ENCODE data around the gene BRSK2. TPM values are rescaled to one million over a fixed set of nuclear protein-coding genes. Genes with fewer than 3 reads are reported as not detected.

Gene BRSK2
- total RNA-seq, 1 experiment from 2014 or later = 0.76 TPM

DNA sequence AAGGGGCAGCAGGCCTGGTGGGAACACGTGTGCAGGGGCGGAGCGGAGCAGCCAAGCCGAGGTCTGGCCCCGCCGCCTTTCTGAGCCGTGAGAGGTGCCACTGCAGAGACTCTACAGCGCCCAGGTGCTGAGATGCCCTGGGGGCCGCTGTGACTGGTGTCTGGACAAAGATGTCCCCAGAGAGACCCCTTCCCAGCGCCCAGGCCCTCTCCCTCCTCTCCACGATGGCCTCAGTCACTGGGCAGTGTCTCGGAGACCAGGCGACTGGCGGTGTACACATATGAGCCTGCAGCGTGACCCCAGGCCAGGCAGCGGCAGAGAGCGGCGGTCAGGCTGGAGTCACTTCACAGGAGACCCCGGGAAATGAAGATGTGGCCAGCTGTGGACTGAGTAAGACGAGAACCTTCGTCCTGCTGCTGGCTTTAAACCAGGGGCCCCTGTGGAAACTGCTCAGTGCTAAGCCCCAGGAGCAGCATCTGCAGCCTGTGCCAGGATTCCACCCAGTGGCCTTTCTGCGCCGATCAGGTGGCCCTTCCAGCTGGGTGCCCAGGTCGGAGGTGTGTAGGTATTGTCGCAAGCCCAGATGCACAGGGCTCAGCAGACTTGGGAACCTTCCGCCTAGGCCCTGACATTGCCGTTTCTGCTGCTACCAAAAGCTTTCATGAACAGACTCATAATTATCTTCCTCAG lies 62.2 kb downstream of the BRSK2 start:
- no peak for DNase-seq (ENCODE audit: low spot score)

GRCh38 chr11:1452744-1453143 lies 63.0 kb downstream of the BRSK2 start:
- DNase-seq (ENCODE audit: low spot score) = no peak

DNA sequence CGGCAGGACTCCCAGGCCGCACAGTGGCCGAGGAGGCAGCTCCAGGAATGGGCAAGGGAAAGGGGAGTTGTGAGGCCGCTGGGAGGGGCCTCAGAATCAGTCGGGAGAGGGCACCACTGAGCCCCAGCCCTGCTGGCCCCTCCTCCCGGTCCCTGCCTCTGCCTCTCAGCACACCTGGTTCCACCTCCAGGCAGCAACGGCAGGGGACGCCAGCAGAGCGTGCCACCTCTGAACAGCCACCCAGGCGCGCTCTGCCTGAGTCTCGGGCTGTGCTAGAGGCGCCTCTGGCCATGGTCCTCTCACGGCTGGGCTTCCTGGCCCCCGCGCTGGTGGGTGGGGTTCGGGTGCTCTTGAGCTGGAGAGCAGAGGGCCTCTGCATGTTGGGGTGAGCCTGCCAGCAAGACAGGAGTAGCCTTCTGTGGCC lies 63.9 kb downstream of the BRSK2 start:
- peak; percentile 66 for DNase-seq (ENCODE audit: low spot score)

DNA sequence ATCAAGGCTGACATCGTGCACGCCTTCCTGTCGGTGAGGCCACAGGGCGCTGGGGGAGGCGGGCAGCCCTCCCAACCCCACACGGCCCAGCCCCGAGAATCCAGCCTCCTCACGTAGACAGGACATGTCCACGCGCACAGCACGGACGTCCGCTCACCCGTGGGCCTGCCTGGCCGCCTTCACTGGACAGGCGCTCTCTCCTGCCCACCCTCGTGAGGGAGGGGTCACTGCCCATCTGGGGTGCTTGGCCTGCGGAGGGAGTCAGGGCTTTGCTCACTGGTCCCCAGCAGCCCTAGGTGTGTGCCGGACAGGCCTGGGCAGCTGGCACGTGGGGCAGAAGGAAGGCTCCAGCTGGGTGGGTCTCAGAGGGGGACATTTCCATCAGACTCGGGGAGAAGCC lies 64.8 kb downstream of the BRSK2 start:
- DNase-seq (ENCODE audit: low spot score) = no peak

- no peak for DNase-seq (ENCODE audit: low spot score)
Measured at GRCh38 chr11:1455032-1455762, 65.5 kb downstream of the BRSK2 start.

GRCh38 chr11:1455763-1456060 lies 66.0 kb downstream of the BRSK2 start:
- DNase-seq (ENCODE audit: low spot score) = no peak

GRCh38 chr11:1456176-1456575 lies 66.4 kb downstream of the BRSK2 start:
- no peak for DNase-seq (ENCODE audit: low spot score)

DNA sequence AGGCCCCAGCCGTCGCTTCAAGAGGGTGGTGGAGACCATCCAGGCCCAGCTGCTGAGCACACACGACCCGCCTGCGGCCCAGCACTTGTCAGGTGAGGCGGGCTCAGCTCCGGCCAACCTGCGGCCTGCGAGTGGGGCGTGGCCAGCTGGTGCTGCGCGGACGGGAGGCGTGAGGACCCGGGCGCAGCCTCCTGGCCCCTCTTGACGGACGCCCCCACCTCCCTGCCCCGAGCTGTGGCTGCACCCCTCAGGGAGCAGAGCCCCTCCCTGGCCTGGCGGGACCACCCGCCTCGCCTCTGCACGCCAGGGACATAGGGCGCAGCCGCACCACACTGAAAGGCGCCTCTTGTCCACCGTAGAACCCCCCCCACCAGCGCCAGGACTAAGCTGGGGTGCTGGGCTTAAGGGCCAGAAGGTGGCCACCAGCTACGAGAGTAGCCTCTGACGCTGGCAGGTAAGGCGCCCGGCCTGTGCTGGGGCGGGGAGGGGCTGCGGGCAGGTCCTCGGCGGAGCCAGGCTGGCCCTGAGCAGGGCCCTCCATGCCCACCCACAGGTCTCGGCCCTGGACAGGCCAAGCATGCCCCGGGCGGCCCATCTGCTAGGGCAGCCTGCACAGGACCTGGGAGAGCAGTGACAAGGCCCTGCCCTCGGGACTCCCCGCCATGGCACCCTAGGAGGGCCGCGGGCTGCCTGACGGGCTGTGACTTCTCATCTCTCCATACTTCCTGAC lies 67.0 kb downstream of the BRSK2 start:
- no peak for DNase-seq (ENCODE audit: low spot score)

GRCh38 chr11:1457326-1457680 lies 67.6 kb downstream of the BRSK2 start:
- DNase-seq (ENCODE audit: low spot score) = no peak

DNA sequence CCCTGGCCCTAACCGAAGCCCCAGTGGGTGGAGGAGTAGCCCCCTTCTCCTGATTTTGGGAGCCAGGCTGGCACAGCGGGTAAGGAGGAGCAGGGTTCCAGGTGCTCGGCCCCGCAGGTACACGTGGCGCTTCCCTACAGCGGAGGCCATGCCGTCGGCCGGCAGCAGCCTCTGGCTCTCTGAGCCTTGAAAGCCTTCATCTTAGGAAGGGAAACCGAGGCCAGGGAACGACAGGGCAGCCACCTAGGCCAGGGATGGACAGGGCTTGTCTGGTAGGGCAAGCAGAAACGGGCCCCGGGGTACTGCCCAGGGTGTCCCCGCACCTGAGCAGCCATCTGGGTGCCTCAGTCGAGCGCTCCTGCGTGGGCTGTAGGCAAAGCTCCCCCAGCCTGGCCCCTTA lies 68.1 kb downstream of the BRSK2 start:
- DNase-seq (ENCODE audit: low spot score) = no peak

DNA sequence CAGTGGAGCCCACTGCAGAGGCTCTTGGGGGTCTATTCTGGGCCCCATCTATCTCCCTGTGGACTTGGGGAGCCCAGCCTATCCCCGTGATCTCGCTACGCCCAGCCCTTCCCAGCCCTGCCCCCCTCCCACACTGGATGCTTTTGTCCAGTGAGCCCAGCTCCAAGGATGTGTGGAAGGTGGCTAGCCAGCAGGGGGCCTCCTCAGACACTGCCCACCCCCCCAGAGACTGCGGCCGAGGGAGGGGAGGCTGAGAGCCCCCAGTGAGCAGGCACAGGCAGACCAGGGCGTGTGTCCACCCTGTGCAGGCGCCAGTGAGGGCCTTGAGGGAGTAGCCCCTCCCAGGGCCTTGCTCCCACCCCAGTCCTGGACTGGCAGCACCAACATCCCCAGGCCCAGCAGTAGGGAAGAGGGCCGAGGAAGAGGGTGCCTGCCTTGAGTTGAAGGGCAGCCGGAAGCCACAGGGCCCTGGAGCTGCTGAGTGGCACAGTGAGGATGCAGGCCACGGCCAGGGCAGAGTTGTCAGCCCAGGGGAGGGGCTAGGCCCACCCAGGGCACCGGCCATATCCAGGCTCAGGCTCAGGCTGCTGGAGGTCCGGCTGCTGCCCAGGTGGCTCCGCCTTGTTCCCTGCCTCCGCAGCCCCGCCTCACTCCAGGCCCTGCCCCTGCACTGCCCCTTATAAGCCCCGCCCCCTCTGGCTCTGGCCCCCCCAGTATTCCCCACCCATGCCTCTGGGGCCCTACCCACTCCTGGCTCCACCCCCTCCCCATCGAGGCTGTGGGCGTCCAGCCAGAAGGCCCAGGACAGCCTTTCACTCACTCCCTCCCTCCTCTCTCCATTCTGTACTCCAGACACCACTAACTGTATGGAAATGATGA lies 68.8 kb downstream of the BRSK2 start:
- DNase-seq (ENCODE audit: low spot score) = peak; percentile 83

DNA sequence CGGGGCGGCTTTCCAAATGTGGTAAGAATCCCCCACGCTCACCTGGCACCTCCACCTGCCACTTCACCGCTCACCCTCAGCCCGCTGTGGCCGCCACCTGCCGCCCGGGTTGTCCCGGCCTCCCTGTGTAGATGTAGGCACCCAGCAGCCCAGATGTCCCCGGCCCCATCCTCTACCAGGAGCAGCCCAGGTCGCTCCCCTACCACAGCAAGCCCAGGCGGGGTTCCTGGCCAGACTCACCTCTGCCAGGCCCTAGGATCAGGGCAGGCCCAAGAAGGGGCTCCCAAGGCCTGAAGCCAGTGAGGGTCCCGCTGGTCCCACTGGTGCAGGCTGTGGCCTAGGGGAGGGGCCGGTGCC lies 69.5 kb downstream of the BRSK2 start:
- no peak for DNase-seq (ENCODE audit: low spot score)

DNA sequence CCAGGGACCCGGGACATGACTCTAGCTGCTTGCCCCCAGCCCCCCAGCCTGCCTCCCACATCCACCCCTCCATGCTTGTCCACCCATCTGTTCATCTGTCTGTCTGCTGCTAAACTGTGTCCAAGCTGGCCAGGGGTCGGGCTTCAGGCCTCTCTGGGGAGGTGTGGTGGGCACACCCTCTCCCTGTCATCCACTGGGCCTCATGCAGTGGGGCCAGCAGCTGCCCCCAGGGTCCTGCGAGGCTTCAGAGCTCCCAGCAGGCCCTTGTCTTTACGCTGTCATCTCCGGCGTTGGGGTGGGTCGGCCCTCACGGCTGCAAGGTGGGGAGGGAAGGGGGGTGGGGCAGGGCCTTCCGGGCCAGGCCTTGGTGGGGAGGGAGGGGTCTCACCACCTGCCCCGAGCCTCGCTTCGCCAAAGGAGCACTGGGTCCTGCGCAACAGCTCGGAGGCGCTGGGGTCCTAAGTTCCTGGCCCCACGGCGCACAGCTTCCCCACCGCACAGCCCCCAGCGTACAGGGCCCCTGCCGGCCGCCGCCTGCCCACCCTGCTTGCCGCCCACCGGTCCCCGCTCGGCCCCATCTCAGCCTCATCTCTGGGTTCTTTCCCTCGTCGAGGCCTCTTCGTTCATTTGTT lies 70.1 kb downstream of the BRSK2 start:
- DNase-seq (ENCODE audit: low spot score) = no peak

DNA sequence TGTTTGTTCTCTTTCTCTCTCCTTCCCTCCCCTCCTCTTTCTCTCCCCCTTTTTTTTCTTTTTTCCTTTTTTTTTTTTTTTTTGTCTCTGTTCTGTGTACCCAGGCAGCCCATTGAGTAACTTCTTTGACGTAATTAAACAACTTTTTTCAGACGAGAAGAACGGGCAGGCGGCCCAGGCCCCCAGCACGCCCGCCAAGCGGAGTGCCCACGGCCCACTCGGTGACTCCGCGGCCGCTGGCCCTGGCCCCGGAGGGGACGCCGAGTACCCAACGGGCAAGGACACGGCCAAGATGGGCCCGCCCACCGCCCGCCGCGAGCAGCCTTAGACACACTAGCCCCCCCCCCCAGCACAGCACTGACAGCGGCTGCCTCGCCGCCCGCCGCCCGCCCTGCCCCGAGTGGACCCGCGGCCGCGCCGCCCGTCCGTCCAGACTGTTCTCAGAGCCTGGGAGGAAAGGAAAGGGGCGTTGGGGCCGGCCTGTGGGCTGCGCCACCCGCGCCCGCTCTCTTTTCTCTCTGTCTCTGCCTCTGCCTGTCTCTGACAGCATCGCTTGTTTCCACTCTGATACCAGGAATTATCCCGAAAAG lies 70.8 kb downstream of the BRSK2 start:
- DNase-seq (ENCODE audit: low spot score) = no peak

DNA sequence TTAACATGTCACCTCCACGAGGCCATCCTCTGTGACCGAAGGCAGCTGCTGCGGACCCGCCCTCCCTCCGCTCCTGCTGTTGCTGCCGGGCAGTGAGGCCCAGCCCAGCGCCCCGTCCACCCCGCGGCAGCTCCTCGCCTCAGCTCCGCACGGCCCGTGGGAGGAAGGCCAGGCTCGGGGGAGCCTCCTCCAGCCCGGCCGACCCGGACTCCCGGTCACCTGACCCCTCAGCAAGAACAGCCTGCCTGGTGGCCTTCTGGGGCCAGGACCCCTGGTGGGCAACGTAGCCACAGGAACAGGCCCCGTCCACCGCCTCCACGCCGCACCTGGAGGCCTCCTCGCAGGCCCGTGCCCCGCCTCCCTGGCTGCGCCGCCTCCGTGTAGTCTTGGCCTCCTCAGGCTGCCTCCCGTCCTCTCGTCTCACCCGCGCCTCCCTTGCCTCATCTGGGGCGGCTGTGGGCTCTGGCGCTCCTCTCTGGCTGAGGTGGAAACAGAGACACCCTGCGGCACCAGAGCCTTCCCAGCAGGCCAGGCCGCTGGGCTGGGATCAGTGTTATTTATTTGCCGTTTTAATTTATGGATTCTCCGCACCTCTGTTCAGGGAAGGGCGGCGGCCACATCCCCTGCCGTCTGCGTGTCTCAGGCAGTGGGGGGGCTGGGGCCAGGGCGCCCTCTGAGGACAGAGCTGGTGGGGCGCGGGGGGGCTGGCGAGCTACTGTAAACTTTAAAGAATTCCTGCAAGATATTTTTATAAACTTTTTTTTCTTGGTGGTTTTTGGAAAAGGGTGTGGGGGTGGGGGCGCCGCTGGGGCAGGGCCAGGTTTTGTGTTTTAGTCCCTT lies 71.5 kb downstream of the BRSK2 start:
- DNase-seq (ENCODE audit: low spot score) = no peak

- no peak for DNase-seq (ENCODE audit: low spot score)
Measured at GRCh38 chr11:1461826-1462697, 72.3 kb downstream of the BRSK2 start.

DNA sequence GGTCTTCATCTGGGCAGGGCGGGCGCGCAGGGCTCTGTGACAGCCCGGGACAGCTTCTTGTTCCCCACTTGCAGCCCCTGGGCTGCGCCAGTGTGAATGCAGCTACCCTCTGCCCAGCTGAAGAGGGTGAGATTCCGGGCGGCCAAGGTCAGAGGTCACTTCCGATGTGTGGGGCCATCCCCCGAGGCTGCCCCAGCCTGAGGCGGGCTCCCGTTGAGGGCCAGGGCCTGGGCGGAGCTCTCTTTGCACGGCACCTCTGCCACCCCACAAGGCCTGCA lies 72.9 kb downstream of the BRSK2 start:
- no peak for DNase-seq (ENCODE audit: low spot score)

DNA sequence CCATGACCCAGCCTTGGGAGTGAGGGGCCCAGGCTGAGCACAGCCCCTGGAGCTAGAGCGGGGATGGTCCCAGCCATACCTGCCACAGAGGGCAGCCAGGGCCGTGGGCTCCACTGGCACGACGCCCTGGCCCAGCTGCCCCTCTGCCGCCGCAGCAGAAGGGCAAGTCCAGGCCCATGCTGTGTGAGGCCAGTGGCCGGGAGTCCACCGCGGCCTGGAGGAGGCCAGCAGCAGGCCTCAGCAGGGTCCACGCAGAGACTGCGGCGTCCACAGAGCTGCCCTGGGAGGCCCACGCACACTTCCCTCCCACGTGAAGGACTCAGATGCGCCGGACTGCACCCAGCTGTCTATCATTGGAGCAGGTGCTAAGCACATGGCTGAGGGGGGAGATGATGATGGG lies 73.3 kb downstream of the BRSK2 start:
- no peak for DNase-seq (ENCODE audit: low spot score)

DNA sequence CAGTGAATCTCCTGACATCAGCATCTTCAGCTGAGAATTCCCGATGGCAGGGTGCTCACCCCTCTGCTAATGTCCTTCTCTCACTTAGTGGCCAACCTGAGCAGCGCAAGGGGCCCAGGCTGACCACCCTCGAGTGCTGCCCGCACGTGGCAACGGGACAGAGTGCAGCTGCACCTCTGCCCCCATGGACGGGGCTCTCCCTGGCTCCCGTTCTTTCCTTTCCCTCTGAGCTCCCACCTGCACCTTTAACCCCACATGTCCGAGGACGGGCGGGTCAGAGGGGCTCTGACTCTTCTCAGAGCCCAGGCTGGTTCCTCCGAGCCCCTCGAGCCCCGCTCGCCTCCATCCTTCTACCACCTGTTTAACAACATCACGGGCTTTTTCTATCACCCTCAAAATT lies 77.0 kb downstream of the BRSK2 start:
- no peak for DNase-seq (ENCODE audit: low spot score)

- no peak for DNase-seq (ENCODE audit: low spot score)
Measured at GRCh38 chr11:1467270-1467669, 77.5 kb downstream of the BRSK2 start.
